Measurements from ENCODE around the gene NEUROD2.

The NEUROD2 gene

DNA sequence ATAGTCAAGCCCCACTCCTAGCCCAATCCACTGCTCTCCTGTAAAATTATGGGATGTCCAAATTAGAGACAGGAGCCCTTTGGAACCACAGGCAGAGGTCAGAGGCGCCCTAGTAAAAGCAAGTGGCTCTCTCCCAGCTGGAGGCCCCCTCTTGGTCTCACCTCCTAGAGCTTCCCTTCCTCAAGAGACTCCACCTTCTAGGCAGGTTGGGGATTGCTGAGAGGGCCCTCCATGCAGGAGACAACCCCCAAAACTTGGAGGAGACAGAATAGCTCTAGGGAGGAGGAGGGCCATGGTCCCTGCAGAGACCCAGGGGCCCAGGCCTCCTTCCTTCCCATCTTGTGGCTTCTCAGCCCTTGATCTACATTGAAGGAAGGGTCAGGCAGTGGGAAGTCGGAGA, 29.4 kb downstream of the NEUROD2 start:
- no peak for DNase-seq

DNA sequence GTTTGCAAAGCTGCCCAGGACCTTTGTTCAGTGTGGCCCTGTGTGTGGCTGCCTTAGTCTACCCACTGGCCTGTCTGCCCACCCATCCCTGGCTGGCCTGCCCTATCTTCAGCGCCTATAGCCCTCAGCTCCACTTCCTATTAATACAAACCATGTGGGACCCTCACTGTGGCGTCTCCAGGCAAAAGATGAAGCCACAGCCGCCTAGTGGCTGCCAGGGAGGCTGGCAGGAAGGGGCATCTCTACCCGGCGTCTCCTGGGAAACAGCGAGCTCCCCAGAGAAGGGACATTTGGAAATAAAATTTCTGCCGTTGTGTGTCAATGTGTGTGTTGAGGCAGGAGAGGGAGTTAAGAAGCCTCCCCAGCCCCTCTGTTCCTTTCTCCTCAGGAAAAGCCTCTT, 31.5 kb downstream of the NEUROD2 start:
- peak; percentile 31 for DNase-seq

GRCh38 chr17:39573447-39574298, 34.0 kb downstream of the NEUROD2 start:
- peak; percentile 51 for DNase-seq

DNA sequence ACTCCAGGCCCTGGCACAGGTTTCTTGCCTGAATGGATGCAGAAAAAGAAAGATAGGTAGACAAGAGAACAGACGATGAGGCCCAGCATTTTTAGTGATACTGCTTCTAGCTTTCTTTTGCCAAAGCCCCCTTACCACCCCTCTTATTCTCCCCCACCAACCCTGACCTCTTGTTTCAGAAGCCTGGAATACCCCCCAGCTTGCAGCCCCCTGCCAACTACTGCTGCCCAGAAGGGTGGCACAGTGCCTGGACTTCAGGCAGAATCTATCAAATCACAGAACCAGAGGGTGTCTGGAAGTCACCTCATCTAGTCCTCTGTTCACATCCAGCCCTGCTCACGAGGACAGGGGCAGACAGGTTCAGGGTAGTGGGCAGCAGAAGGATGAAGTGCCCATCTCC, 35.6 kb downstream of the NEUROD2 start:
- DNase-seq = no peak

GRCh38 chr17:39569126-39569525, 38.6 kb downstream of the NEUROD2 start:
- no peak for DNase-seq

- DNase-seq = no peak
These were observed 39.0 kb downstream of the NEUROD2 start for GRCh38 chr17:39568702-39569101.

- no peak for DNase-seq
These were observed 41.4 kb downstream of the NEUROD2 start for GRCh38 chr17:39566094-39566850.

GRCh38 chr17:39564211-39564848, 43.4 kb downstream of the NEUROD2 start:
- DNase-seq = no peak

- DNase-seq = no peak
These were observed 44.2 kb downstream of the NEUROD2 start for GRCh38 chr17:39563476-39563875.

GRCh38 chr17:39562976-39563375, 44.7 kb downstream of the NEUROD2 start:
- no peak for DNase-seq

DNA sequence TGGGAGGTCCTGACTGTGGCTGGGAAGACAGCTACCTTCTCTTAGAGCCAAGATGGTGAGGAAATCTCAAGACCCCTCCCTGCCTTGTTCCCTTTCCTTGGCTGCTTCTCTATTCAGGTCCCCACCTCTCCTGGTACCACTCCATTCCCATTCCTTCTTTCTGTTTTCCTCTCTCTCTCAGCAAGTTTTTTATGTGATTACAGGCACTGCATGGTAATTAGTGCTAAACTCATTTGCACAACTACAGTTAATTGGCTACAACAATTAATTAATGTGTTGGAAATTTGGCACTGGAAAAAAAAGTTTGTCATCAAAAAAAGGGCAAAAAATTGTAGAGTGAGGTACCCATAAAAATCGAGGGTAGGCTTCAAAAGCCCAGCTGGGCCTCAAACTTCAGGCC, 45.3 kb downstream of the NEUROD2 start:
- DNase-seq = no peak

GRCh38 chr17:39556423-39556822, 51.3 kb downstream of the NEUROD2 start:
- DNase-seq = no peak

DNA sequence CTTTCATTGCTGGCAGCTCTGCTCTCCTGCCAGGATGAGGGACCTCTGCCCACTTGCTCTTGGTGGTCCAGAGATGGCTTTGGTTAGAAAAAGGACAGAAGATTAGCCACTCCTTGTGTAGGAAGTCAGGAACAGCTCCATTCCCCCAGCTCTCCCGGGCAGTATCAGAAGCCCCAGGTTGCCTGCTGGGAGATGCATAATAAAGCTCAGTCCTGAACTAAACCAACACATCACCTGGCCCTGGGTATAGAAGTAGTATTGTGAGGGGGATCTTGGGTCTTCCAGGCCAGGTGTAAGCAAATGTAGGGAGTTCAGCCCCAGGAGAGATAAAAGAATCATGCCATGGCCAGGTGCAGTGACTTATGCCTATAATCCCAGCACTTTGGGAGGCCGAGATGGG, 52.4 kb downstream of the NEUROD2 start:
- DNase-seq = no peak
